ENCODE results near the gene RPS6KA4. TPM values are rescaled to one million over a fixed set of nuclear protein-coding genes. Genes with fewer than 3 reads are reported as not detected.

The RPS6KA4 gene
- polyA plus RNA-seq, 1 experiment: 33.8 TPM

GRCh38 chr11:64379817-64380709 is 21.1 kb downstream of the RPS6KA4 start:
- Histone ChIP-seq H3K4me3 (ENCODE audit: low read depth, low read length) (no peak overlapping the region), H3K36me3 (ENCODE audit: control insufficient read depth, insufficient read depth, low read length) (no peaks in the 10 kb centered on the region), H3K27me3 (ENCODE audit: control insufficient read depth, insufficient read depth, low read length) (peaks cover 8% of the 10 kb centered on the region)
- ChIA-PET POLR2A (no interaction called here), CTCF (no interaction called here)
- TF ChIP-seq CTCF (IDR thresholded peaks at IDR 0.05; ENCODE audit: insufficient read depth, low read depth, low read length): no peak
- DNase-seq (ENCODE audit: low read depth): no peak

GRCh38 chr11:64381350-64381749 is 22.4 kb downstream of the RPS6KA4 start:
- CTCF ChIA-PET: no interaction called here
- DNase-seq (ENCODE audit: low read depth): no peak
- no peak for TF ChIP-seq CTCF (IDR thresholded peaks at IDR 0.05; ENCODE audit: insufficient read depth, low read depth, low read length)
- Histone ChIP-seq H3K27me3 (ENCODE audit: control insufficient read depth, insufficient read depth, low read length) (peaks cover 8% of the 10 kb centered on the region), H3K36me3 (ENCODE audit: control insufficient read depth, insufficient read depth, low read length) (no peaks in the 10 kb centered on the region), H3K4me3 (ENCODE audit: low read depth, low read length) (no peak overlapping the region)
- POLR2A ChIA-PET: no interaction called here

- ChIA-PET CTCF (no interaction called here), POLR2A (no interaction called here)
- no peaks in the 10 kb centered on the region for H3K36me3 ChIP-seq (ENCODE audit: control insufficient read depth, insufficient read depth, low read length)
- TF ChIP-seq CTCF (IDR thresholded peaks at IDR 0.05; ENCODE audit: insufficient read depth, low read depth, low read length): no peak
- peaks cover 8% of the 10 kb centered on the region for H3K27me3 ChIP-seq (ENCODE audit: control insufficient read depth, insufficient read depth, low read length)
- no peak overlapping the region for H3K4me3 ChIP-seq (ENCODE audit: low read depth, low read length)
- DNase-seq (ENCODE audit: low read depth): no peak
These were observed 23.1 kb downstream of the RPS6KA4 start for GRCh38 chr11:64382047-64382446.

GRCh38 chr11:64382586-64382985 is 23.6 kb downstream of the RPS6KA4 start:
- Histone ChIP-seq H3K4me3 (ENCODE audit: low read depth, low read length) (no peak overlapping the region), H3K27me3 (ENCODE audit: control insufficient read depth, insufficient read depth, low read length) (peaks cover 8% of the 10 kb centered on the region), H3K36me3 (ENCODE audit: control insufficient read depth, insufficient read depth, low read length) (no peaks in the 10 kb centered on the region)
- ChIA-PET POLR2A (no interaction called here), CTCF (no interaction called here)
- no peak for DNase-seq (ENCODE audit: low read depth)
- TF ChIP-seq CTCF (IDR thresholded peaks at IDR 0.05; ENCODE audit: insufficient read depth, low read depth, low read length): no peak

GRCh38 chr11:64383580-64383979 is 24.6 kb downstream of the RPS6KA4 start:
- Histone ChIP-seq H3K36me3 (ENCODE audit: control insufficient read depth, insufficient read depth, low read length) (no peaks in the 10 kb centered on the region), H3K27me3 (ENCODE audit: control insufficient read depth, insufficient read depth, low read length) (peaks cover 11% of the 10 kb centered on the region), H3K4me3 (ENCODE audit: low read depth, low read length) (no peak overlapping the region)
- DNase-seq (ENCODE audit: low read depth): no peak
- CTCF ChIA-PET: interaction anchor here (1.8 kb wide), 1 partner anchor 9 kb away, joined by 5 read pairs; no protein-coding TSS in a partner anchor
- TF ChIP-seq CTCF (IDR thresholded peaks at IDR 0.05; ENCODE audit: insufficient read depth, low read depth, low read length): no peak
- POLR2A ChIA-PET: no interaction called here
